Hematopoietic multipotent progenitor cell treated with erythropoietin and hydrocortisone succinate and interleukin-3 and kit ligand, for 6 days (in vitro differentiated cells): ENCODE results near the gene KDM3A.

Source experiments
- DNase-seq: peaks from one replicate; pipeline ENCODE4 v3.0.0-alpha.2; 2015

KDM3A gene

DNA sequence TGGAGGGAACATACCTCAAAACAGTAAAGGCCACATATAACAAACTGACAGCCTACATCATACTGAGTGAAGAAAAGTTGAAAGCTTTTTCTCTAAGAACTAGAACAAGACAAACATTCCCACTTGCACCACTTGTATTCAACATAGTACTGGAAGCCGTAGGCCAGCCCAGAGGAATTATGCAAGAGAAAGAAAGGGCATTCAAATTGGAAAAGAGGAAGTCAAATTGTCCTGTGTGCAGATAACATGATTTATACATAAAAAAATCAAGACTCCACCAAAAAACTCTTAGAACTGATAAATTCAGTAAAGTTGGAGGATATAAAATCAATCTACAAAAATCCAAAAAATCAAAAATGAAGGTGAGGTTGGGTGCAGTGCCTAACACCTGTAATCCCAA, 8.0 kb upstream of the KDM3A start:
- peak; percentile 18 for DNase-seq

DNA sequence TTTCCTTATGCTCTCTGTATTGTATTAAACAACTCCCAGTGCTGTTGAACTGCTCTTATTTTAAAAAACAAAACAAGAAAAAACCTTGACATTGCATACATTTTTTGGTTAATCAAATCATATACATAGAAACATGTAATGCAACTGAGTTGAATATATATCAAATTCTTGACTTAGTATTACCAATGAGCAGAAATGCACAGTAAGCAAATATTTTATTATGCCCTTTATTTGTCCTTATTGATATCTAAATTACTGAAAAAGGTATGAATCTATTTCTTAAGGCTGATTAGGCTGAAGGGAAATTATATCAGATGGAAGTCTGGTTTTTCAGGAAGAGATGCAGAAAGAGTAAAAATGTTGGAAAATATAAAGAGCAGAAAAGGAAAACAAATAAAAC, 6.9 kb upstream of the KDM3A start:
- no peak for DNase-seq

DNA sequence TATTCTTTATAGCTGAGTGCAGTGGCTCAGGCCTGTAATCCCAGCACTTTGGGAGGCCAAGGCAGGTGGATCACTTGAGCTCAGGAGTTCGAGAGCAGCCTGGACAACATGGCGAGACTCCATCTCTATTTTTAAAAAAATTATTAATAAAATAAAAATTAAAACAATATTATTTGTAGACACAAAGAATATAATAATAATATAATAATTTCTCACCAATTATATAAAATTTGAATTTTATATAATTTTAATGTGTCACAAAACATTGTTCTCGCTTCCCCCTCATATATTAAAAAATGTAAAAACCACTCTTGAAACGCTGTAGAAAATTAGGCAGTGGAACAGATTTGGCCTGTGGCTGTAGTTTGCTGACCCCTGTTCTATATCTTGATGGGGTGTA, 5.6 kb upstream of the KDM3A start:
- no peak for DNase-seq

DNA sequence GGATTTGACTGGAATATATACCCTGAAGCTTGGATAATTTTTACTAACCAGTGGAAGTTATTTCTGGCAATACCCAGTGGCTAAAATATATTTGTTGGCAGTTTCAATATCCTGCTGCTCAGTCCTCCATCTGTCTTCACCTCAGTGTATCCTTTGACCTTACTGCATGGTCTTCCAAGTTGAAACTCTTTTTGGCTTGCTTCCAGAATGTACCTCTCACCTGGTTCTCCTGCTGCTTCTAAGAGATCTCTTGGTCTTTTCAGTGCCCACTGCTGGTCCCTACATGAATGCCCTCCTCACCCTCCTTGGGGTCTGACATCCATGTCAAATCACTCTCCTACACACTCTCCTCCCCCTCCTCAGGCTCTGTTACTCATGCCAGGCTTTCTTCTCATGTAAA, 4.8 kb upstream of the KDM3A start:
- DNase-seq: no peak

DNA sequence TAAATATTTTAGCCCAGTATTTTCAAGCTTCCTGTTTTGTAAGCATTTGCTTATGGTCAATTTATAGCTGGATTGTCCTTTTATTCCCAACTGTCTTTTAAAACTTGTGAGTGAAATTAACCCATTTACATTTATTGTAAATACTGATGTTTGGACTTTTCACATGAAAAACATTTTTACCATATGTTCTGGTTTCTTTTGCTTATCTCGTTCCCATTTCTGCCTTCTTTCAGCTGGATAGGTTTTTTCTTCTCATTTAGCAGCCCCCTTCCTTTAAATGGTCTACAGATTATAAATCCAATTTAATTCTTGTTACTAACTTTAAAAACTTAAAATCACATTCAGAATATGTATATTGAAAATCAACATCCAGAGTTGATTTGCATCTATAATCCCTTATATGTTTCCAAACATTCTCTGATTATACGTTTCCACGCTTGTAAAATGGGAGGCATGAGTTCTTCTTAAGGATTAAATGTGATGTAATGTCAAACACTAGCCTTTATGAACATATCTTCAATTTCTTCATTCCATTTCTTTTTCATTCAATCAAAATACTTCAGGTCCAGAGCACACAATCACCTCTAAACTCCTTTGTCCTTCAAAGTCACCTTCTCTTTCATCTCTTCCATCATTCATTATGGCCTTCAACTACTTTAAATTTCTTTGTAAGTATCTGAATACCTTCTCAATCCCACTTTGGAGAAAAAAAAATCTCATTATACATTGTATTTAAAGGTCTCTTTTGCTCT, 1.1 kb upstream of the KDM3A start:
- DNase-seq: no peak

DNA sequence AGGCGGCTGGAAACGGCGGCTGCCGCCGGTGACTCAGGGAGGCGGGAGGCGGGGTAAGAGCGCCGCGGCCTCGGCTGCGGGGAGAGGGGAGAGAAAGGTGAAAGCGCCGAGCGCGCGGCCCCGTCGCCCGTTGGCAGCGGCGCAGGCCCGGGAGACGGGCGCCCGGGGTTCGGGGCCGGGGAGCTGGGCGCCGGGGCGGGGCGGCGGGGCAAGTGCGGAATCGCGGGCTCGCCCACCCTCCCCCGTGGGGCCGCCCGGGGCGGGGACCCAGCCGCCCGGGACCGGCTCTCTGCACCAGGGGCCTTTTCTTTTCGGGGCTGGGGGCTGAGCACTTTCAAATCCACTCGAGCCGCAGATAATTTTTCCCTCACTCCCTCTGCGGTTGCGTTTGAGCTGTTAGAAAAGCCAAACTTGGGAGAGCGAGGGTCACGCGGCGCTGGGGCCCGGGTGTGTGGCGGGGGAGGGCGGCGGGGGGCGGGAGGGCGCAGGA, 266 bp downstream of the KDM3A start:
- DNase-seq: no peak

DNA sequence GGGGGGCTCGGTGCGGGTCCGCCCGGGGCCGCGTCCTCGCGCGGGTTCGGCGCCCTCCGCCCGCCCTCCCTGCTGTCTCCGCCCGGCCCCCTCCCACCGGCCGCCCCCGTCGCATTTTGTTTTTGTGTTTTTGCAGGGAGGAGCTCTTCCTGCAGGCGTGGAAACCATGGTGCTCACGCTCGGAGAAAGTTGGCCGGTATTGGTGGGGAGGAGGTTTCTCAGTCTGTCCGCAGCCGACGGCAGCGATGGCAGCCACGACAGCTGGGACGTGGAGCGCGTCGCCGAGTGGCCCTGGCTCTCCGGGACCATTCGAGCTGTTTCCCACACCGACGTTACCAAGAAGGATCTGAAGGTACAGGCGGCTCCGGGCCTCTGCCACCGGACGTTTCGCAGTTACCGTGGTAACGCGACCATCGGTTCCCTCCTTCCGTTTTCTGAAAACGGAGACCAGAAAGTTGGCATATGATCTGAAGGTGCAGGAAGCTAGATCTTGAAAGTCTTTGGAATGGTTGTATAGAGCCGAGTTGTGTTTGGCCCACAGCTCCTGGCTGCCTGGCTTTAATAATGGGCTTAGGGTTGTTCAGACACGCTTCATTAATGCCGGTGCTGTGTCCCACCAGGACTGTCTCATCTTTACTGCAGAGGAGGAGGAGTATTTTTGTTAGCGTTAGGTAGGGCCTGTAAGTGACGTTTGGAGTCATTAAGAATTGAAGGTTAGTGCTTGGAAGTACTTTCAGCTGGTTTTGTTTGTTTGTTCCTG, 891 bp downstream of the KDM3A start:
- DNase-seq: peak; percentile 72

DNA sequence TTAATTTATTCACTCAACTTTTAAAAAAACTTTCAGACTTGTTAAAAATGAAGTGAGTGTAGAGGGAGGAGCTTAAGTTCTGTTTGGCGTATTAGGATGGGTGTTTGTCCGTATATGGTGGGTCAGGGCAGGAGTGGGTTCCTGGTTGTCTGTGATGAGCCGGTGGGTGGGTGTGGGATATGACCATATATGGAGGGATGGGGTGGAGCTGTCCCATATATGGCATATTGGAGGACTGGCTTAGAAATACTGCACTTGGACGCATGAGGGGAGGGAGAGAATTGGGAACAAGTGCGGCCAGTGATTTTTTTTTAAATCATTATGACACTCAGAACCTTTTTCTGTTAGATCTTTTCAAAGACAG, 1.5 kb downstream of the KDM3A start:
- peak; percentile 96 for DNase-seq

DNA sequence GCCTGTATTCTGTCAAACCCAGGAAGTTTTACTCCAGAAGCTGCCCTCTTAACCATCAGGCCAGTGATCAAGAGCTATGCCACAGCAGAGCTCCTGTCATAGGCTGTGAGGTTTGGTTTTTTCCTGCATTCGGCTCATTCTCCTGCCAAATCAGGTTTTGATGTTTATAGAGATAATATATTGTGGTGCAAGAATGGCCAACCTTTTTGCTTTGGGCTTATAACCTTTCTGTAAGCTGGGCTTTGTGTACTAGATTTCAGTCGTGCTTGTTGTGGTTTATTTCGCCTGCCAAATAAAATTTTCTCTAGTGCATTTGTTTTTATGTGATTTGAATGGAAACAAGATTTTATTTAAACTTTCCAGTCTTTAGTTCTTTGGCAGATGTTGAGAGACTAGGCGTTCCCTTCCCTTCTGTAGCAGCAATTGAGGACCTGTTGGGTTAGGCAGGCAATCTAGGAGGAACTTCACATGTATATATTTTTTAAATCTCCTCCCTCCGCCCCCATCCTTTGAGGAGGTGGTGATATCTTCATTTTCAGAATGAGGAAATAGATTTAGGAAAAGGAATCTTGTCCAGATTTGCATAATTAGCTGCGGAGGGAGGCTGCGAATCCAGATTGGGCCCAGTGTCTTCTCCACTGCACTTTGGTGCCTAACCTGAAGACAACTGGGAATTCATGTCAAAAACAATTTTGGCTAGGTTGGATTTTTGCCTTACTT, 2.6 kb downstream of the KDM3A start:
- DNase-seq: no peak

DNA sequence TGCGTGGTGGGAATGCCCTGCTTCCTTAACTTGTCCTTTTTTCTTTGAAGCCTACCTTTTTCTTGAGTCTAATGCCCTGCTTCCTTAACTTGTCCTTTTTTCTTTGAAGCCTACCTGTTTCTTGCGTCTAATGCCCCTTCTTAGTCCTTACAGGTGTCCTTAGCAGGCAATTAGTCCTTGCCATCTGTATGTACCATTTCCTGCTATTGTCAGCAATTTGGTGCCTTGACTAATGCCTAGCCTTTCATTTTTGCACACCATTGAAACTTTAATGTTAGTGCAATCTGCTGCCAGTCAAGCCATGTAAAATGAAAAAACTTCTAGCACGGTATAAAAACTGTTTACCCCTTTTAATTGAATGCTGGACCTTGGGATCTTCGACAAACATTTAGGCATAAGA, 4.3 kb downstream of the KDM3A start:
- no peak for DNase-seq

DNA sequence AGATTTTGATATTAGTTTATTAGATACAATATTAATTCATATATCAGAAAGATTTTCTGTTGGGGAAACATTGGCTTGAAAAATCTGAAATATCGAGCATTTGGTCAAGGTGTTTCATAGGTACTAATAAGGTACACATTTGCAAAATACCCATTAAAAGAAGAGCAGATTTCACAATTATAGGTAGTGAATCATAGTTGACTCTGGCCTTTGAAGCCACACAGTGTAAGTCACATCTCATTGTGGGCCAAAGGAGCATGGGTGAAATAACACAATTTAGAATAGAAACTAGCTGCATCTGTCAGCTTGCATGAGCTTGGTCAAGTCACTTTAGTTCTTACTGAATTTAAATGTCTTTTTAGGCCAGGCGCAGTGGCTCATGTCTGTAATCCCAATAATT, 4.9 kb downstream of the KDM3A start:
- no peak for DNase-seq

DNA sequence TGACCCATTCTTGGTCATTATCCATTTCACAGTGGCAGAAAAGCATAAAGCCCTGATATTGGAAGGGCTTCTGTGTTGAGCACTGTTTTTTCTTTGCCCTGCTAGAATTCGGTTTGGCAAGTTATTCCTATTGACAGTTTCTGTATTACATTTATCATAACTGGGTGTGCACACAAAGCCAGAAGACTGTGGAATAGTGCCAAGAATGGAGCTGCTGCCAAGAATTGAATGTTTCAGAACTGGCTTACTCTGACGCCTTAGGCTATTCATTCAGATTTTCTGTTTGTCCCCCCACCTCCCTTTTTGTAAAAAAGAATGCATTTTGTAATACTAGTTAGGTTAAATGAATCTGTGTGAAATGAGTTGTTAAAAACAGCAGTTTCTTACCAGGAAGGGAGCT, 12.7 kb downstream of the KDM3A start:
- DNase-seq: peak; percentile 87

DNA sequence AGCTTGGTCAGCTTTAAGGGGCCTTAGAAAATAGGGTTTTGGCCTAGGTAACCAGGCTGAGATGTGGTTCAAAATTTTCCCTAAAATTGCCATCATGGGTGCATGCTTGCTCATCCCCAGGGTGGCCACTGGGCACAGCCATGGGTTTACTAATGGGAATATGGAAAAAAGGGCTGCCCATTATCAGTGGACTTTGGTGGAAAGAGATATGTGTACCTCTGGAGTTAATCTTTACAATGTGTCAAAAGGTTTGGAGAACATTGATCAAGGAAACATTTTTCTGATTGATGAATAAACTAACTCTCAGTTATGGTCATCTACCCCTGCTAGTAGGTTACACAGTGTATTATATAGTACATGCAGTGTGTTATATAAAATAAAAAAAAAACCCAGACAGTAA, 13.1 kb downstream of the KDM3A start:
- DNase-seq: no peak

DNA sequence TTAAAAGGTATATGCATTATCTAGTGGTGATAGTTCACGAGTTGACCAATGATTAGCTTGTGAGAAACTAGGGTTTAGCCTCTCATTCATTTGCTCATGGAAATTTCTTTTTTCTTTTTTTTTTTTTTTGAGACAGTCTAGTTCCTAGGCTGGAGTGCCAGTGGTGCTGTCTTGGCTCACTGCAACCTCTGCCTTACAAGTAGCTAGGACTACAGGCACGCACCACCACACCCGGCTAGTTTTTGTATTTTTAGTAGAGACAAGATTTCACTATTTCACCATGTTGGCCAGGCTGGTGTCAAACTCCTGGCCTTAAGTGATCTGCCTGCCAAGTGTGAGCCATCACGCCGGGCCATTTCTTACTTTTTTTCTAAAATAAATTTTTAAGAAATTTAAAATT, 14.0 kb downstream of the KDM3A start:
- no peak for DNase-seq

DNA sequence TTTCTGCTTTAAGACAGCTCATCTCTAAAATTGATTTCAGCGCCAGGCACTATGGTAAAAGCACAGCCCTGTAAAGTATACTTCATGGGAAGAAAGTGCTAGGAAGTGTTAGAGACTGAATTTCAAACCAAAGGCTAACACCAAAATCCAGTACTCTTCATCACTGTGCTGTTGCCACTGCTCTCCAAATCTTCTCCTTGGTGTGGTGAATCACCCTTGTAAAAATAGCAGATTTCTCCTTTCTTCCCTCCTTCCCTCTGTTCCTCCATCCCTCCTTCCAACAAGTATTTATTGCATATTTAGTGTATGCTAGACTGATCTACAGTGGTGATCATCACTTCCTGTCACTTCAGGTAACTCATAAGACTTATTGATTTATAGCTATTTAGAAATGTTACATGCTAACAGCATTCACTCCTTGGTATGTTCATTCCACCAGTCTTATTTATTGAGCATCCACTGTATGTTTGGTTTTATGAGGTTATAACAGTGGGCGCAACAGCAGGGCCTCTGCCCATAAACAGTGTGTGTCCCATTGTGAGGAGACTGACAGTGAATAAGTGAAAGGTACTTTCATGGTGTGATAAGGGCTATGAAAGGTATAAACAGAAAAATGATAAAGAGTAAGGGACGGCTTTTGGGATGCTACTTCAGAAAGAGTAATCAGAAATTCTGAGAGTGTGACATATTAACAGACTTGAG, 20.0 kb downstream of the KDM3A start:
- no peak for DNase-seq

DNA sequence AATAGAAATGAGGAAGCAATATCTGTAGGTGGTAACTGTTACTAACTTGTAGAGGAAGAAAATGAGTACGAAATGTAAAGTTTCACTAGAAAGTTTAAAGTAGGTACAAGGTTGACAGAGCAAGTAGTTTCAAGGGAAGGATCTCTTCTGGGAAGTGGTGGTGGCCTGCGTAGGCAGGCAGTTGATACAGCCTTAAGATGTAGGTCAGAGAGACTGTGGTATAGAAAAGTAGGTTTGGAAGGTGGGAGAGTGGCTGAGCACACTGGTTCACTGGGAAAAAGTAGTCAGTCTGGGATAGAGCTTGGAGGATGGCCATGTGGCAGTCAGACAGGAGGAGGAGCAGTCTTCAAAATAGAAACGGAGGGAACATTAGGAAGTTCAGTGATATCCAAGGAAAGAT, 23.5 kb downstream of the KDM3A start:
- no peak for DNase-seq

DNA sequence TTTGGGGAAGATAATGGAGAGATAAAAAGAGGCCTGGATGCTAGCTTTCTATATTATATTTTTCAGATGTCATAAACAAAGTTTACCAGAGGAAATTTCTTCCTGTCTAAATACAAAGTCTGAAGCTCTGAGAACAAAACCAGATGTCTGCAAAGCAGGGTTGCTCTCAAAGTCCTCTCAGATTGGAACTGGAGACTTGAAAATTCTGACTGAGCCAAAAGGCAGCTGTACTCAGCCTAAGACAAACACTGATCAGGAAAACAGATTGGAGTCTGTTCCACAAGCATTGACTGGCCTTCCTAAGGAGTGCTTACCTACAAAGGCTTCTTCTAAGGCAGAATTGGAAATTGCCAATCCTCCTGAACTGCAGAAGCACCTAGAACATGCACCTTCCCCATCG, 25.1 kb downstream of the KDM3A start:
- DNase-seq: no peak

DNA sequence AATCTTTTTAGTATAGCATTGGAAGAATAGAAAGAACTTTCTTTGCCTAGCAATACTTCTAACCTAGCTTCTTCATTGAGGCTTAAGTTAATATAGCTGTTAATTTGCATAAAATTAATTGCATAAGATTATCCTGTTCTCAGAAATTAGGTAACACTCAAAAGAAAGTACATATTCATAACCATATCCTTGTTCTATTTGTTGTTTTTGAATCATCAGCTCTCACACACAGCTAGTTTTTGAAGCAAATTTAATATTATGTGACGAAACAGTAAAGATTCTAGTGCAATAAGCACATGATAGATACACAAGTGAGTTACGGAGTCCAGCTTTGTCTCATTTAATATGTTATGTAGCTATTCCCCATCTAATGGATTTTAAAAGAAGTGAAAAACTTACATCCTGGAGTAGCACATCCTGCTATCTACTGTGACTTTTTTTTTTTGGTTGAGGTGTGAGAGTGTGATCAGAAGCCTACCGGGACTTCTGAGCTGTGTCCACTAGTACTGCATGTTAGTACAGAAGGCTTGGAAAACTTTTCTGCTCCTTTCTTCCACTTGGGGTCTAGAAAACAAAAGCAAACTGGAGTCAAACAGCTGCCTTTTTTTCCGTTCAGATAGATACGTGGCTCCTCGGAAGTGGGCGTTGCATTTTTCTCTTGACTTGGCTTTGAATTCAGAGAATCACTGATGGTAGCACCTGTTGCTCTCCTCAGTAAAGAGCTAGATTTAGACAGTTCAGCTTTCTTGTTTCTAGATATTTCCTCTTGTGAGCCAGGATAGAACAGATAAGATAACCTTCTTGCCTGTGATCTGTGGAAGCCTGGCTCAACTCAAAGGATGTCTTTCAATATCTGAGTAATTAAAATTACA, 27.2 kb downstream of the KDM3A start:
- no peak for DNase-seq

DNA sequence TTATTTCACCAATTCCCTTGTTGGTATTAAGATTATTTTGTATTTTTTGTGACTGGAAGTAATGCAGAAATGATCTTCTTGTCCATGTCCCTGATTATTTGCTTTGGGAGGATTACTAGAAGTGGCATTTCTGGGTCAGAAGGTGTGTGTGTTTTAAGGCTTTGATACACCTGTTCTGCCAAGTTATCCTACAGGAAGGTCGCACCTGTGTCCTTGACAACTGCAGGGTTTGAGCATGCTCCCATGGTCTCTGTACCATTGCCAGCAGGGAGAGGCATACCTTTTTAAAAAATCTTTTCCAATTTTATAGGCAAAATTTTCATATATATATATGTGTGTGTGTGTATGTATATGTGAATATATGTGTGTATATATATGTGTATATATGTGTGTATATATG, 29.7 kb downstream of the KDM3A start:
- no peak for DNase-seq

DNA sequence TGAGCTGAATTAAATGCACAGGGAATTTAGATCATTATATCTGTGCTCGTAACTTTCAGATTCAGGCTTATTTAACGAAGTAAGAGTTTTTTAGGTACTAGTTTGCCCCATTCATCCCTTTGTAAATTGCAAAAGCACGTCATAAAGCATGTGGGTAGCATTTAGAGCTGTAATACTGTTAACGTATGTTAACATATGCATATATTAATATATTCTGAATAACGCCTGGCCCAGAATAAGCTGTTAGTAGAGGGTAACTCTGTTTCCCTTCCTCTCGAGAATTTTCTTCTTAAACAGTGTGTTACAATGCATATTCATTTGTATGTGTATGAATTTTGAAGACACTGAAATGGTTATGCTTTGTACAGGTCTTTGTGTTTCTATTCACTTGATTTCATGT, 30.5 kb downstream of the KDM3A start:
- DNase-seq: no peak

DNA sequence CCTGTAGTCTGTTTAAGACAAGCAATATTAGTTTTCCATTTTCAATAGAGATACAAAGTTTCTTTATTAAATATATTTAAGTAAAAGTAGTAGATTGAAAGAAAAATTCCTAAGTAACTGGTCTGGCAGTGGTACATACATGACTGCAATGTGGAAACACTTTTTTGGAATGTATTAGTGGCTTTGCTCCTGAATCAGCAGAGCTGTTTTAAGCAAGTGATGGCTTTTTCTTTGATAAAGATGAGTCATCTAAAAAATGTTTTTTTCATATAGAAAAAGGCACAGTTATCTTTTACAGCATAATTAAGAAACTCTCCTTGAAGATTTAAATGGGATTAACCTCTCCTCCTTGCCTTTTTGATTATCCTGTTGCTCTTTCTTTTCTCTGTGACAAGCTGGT, 34.9 kb downstream of the KDM3A start:
- DNase-seq: no peak

DNA sequence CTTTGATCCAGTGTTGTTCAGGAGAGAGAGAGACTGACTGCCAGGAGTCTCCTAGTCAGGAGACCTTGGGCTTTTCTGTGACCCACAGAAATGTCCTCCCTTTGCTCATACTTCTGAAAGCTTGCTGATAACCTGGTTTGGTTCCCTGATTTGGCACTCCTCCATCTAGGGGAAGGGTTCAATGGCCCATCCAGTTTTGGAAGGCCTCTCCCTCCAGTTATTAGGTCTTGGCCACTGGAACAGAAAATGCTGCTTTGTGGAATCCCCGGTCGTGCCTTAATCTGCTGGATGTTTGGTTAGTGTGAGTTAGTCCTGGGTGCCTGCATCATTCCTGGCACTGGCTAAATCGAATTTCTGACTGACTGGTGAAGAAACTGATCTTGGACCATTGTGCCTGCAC, 35.7 kb downstream of the KDM3A start:
- no peak for DNase-seq
